Liver (tissue), 3 donors: ENCODE measurements around the gene FKBP5.
"Not testable (repeated sequence)": the region's sequence is repeated elsewhere in the genome, so short reads cannot be mapped to it uniquely, and the experiment has no call there.

Experiments used
- ATF3 ChIP-seq: IDR thresholded peaks from 2 replicates; pipeline ENCODE4 v1.6.1; 2016; ENCODE audit warnings: antibody characterized with exemption
- CTCF ChIP-seq: fragments of 150-350 bp; IDR thresholded peaks from 2 replicates; pipeline ENCODE4 v1.5.1; 2017; ENCODE audit warnings: improper control_type of control experiment, low read depth, low read length; ENCODE audit not compliant: missing input control
- EGR1 ChIP-seq, 2 donors: IDR thresholded peaks; 2 replicates each; pipeline ENCODE4 v1.6.1; 2016 to 2018; ENCODE audit warnings: antibody characterized with exemption in 2 of 2, low read depth in 2 of 2
- GABPA ChIP-seq, 2 donors: IDR thresholded peaks in 1 of 2; conservative IDR thresholded peaks in 1 of 2; 2 replicates each; pipeline ENCODE4 v1.6.1; 2016; ENCODE audit warnings: antibody characterized with exemption in 2 of 2, mild to moderate bottlenecking in 1 of 2, moderate library complexity in 1 of 2
- HNF4G ChIP-seq: IDR thresholded peaks from 2 replicates; pipeline ENCODE4 v1.6.1; 2016; ENCODE audit warnings: antibody characterized with exemption
- JUND ChIP-seq, 2 donors: IDR thresholded peaks; 2 replicates each; pipeline ENCODE4 v1.6.1; 2016; ENCODE audit warnings: antibody characterized with exemption in 2 of 2
- MAX ChIP-seq: IDR thresholded peaks from 2 replicates; pipeline ENCODE4 v1.6.1; 2016; ENCODE audit warnings: antibody characterized with exemption
- RAD21 ChIP-seq, 2 donors: IDR thresholded peaks; 2 replicates each; pipeline ENCODE4 v1.6.1; 2016; ENCODE audit warnings: antibody characterized with exemption in 2 of 2, mild to moderate bottlenecking in 2 of 2
- REST ChIP-seq: IDR thresholded peaks from 2 replicates; pipeline ENCODE4 v1.6.1; 2016; ENCODE audit warnings: antibody characterized with exemption, mild to moderate bottlenecking
- RXRA ChIP-seq, 2 donors: IDR thresholded peaks; 2 replicates each; pipeline ENCODE4 v1.6.1; 2017 to 2018; ENCODE audit warnings: antibody characterized with exemption in 2 of 2, mild to moderate bottlenecking in 1 of 2
- TAF1 ChIP-seq: conservative IDR thresholded peaks from 2 replicates; pipeline ENCODE4 v1.6.1; 2016; ENCODE audit warnings: antibody characterized with exemption, mild to moderate bottlenecking
- donor health status: healthy.
- donor health status: healthy.

GRCh38 chr6:35598621-35599020 is 90.1 kb downstream of the FKBP5 start:
- TF ChIP-seq RAD21 (IDR thresholded peaks at IDR 0.05); CTCF; MAX; HNF4G; REST; ATF3; EGR1 (IDR thresholded peaks at IDR 0.05; ENCODE audit: low read depth in 2 of 2); TAF1; RXRA (IDR thresholded peaks at IDR 0.05); GABPA (IDR thresholded peaks at IDR 0.05 in 1 of 2, conservative IDR thresholded peaks at IDR 0.05 in 1 of 2); JUND (IDR thresholded peaks at IDR 0.05): not testable (repeated sequence)
